B cell (primary cell): ENCODE data around the gene IL15. TPM values are rescaled to one million over a fixed set of nuclear protein-coding genes. Genes with fewer than 3 reads are reported as not detected.

Experiments used
- ATAC-seq: fragments of 200-7000 bp; cut with Tn5 transposase; one replicate; pipeline ENCODE4 v1.10.0; 2021; ENCODE audit warnings: low read depth, mild to moderate bottlenecking, moderate number of reproducible peaks, moderate library complexity
- CTCF ChIA-PET: fragments of 350-600 bp; sonication (Branson Sonifier 250); formaldehyde crosslinking; loops from one replicate; lab custom pipeline; 2021; ENCODE audit warnings: antibody characterized with exemption, inconsistent platforms; lab: Charles Lee
- POLR2A ChIA-PET: fragments of 350-600 bp; sonication (Branson Sonifier 250); formaldehyde crosslinking; loops from one replicate; lab custom pipeline; 2021; ENCODE audit warnings: antibody characterized with exemption; lab: Charles Lee
- DNase-seq: peaks from one replicate; pipeline ENCODE4 v3.0.0; 2013
- H2AFZ ChIP-seq: 2 replicates; pipeline ENCODE4 v1.6.1; 2012; ENCODE audit warnings: mild to moderate bottlenecking, low read depth, low read length; ENCODE audit not compliant: insufficient read depth, poor library complexity, severe bottlenecking
- H3K27ac ChIP-seq, 2 donors: 1 replicate in 1 of 2; 2 replicates in 1 of 2; pipeline ENCODE4 v1.5.1; 2012 to 2013; ENCODE audit warnings: low read length in 2 of 2, mild to moderate bottlenecking in 2 of 2, moderate library complexity in 1 of 2
- H3K27me3 ChIP-seq, 4 experiments: fragments of 200-600 bp in 1 of 4; sonication (generic) in 1 of 4; replicated peaks in 1 of 4; 1 replicate in 2 of 4; 2 replicates in 2 of 4; pipeline versions ENCODE4 v1.6.1 to v1.7.0; 2013 to 2016; ENCODE audit warnings: low read length in 3 of 4, mild to moderate bottlenecking in 2 of 4, mixed read lengths in 1 of 4, moderate library complexity in 1 of 4; ENCODE audit not compliant: insufficient read depth in 4 of 4, control insufficient read depth in 3 of 4; ENCODE audit errors: control extremely low read depth in 1 of 4
- H3K36me3 ChIP-seq, 2 experiments: replicated peaks in 1 of 2; 1 replicate in 1 of 2; 2 replicates in 1 of 2; pipeline versions ENCODE4 v1.6.1 to v1.7.1; 2013; ENCODE audit warnings: low read length in 1 of 2; ENCODE audit not compliant: insufficient read depth in 2 of 2, control insufficient read depth in 1 of 2; ENCODE audit errors: control extremely low read depth in 1 of 2, extremely low read depth in 1 of 2
- H3K4me1 ChIP-seq, 2 donors: fragments of 200-600 bp in 1 of 2; sonication (generic) in 1 of 2; 1 replicate in 1 of 2; 2 replicates in 1 of 2; pipeline versions ENCODE4 v1.5.1 to v1.6.1; 2013 to 2017; ENCODE audit warnings: low read length in 2 of 2; ENCODE audit not compliant: control insufficient read depth in 2 of 2, insufficient read depth in 2 of 2
- H3K4me2 ChIP-seq: replicated peaks from 2 replicates; pipeline ENCODE3; 2012; ENCODE audit warnings: mild to moderate bottlenecking, low read depth, low read length; ENCODE audit not compliant: poor library complexity, severe bottlenecking
- H3K4me3 ChIP-seq, 5 experiments: fragments of 200-600 bp in 1 of 5; sonication (generic) in 1 of 5; 1 replicate in 3 of 5; 2 replicates in 2 of 5; pipeline versions ENCODE4 v1.5.1 to v1.7.0; 2011 to 2016; ENCODE audit warnings: low read length in 4 of 5, mild to moderate bottlenecking in 4 of 5, low read depth in 2 of 5, control low read depth in 1 of 5, moderate library complexity in 1 of 5; ENCODE audit not compliant: insufficient read depth in 1 of 5; ENCODE audit errors: control extremely low read depth in 1 of 5, extremely low read depth in 1 of 5
- H3K79me2 ChIP-seq: fragments of 200-600 bp; sonication (generic); one replicate; pipeline ENCODE4 v1.6.0; 2016; ENCODE audit warnings: low read length; ENCODE audit not compliant: control insufficient read depth, insufficient read depth
- H3K9ac ChIP-seq: fragments of 200-600 bp; sonication (generic); 2 replicates; pipeline ENCODE4 v1.6.1; 2017; ENCODE audit warnings: mild to moderate bottlenecking, low read length, moderate library complexity
- H3K9me3 ChIP-seq, 3 donors: one replicate each; pipeline versions ENCODE4 v1.6.1 to v1.7.1; 2013; ENCODE audit warnings: low read length in 2 of 3; ENCODE audit not compliant: control insufficient read depth in 2 of 3, insufficient read depth in 1 of 3; ENCODE audit errors: control extremely low read depth in 1 of 3
- H4K20me1 ChIP-seq: 2 replicates; pipeline ENCODE4 v1.6.0; 2012; ENCODE audit warnings: mild to moderate bottlenecking, low read length; ENCODE audit not compliant: insufficient read depth, control insufficient read depth, poor library complexity, severe bottlenecking
- H3K27ac Mint-ChIP-seq: one replicate; pipeline ENCODE4 v1.8.0; 2021; ENCODE audit warnings: mixed read lengths
- H3K27me3 Mint-ChIP-seq: one replicate; pipeline ENCODE4 v1.8.0; 2021; ENCODE audit warnings: mixed read lengths
- H3K4me1 Mint-ChIP-seq: one replicate; pipeline ENCODE4 v1.8.0; 2021; ENCODE audit warnings: mixed read lengths
- H3K4me3 Mint-ChIP-seq: one replicate; pipeline ENCODE4 v1.8.0; 2021; ENCODE audit warnings: mixed read lengths
- H3K9me3 Mint-ChIP-seq: one replicate; pipeline ENCODE4 v1.8.0; 2022; ENCODE audit warnings: mixed read lengths; ENCODE audit not compliant: insufficient read depth
- CTCF ChIP-seq: fragments of 200-600 bp; IDR thresholded peaks from one replicate; pipeline ENCODE4 v1.8.0; 2022; ENCODE audit warnings: antibody characterized with exemption, mild to moderate bottlenecking
- EZH2 ChIP-seq: IDR thresholded peaks from 2 replicates; pipeline ENCODE4 v1.6.1; 2012; ENCODE audit warnings: borderline replicate concordance, low read depth, mild to moderate bottlenecking, moderate library complexity, low read length; ENCODE audit not compliant: insufficient read depth, poor library complexity, severe bottlenecking
- intact Hi-C: fragments of 100-400 bp; cut with micrococcal nuclease; formaldehyde crosslinking; loops from one replicate; pipeline ENCODE4 v1.10.0; 2022
- polyA plus RNA-seq: library from polyadenylated mRNA; depleted of rRNA; stranded (reverse); fragments of >200 nt; gene quantifications from 2 replicates; pipeline ENCODE4 v1.2.3, GENCODE V29; 2012
- total RNA-seq, 2 donors: library from RNA; stranded (reverse); fragments of 120-200 nt in 1 of 2; gene quantifications; 1 replicate in 1 of 2; 2 replicates in 1 of 2; pipeline versions ENCODE4 v1.2.3 to v1.2.4, GENCODE V29; 2013 to 2022

The IL15 gene
- total and polyA plus RNA-seq, 2 donors (not counting 1 experiment from before 2014, with no cell fraction given), result 6.1 to 11.5 TPM

GRCh38 chr4:141727420-141727819 lies 91.0 kb downstream of the IL15 start:
- H3K27ac Mint-ChIP-seq, result no peak overlapping the region
- intact Hi-C loops, result no loop called here
- TF ChIP-seq CTCF (no peak), EZH2 (no peak)
- ChIA-PET POLR2A (no interaction called here), CTCF (no interaction called here)
- Histone ChIP-seq H3K9me3 (no peaks in the 10 kb centered on the region), H3K27ac (no peak overlapping the region), H4K20me1 (no peaks in the 10 kb centered on the region), H3K9ac (no peak overlapping the region), H3K27me3 (no peaks in the 10 kb centered on the region), H3K4me3 (no peak overlapping the region), H2AFZ (no peak overlapping the region), H3K79me2 (no peaks in the 10 kb centered on the region), H3K4me2 (no peak overlapping the region), H3K4me1 (no peaks in the 10 kb centered on the region), H3K36me3 (peaks cover 0 to 5% of the 10 kb centered on the region in 2 experiments)
- no peaks in the 10 kb centered on the region for H3K27me3 Mint-ChIP-seq
- ATAC-seq (no peak), DNase-seq (no peak)
- no peaks in the 10 kb centered on the region for H3K4me1 Mint-ChIP-seq
- no peaks in the 10 kb centered on the region for H3K9me3 Mint-ChIP-seq
- H3K4me3 Mint-ChIP-seq, result no peak overlapping the region

DNA sequence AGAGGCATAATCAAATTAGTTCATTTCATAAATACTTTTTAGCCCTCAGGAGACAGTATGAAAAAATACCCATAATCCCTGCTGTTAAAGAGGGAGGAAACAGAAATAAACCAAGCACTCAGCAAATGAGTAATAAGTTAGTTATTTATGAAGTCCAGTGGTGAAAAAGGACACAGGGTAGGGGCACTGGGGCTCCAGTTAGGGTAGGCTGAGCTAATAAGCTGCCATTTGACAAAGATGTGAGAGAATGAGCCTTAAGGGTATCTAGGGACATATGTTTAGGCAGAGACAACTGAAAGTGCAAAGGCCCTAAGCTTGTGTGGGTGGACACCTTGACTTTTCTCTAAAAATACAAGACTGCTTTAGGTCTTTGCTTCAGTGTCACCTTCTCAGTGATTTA lies 94.4 kb downstream of the IL15 start:
- H3K4me3 Mint-ChIP-seq, result no peak overlapping the region
- Histone ChIP-seq H2AFZ (no peak overlapping the region), H3K9ac (no peak overlapping the region), H3K4me2 (no peak overlapping the region), H4K20me1 (no peaks in the 10 kb centered on the region), H3K27ac (no peak overlapping the region), H3K9me3 (no peaks in the 10 kb centered on the region), H3K27me3 (no peaks in the 10 kb centered on the region), H3K36me3 (peaks cover 0 to 5% of the 10 kb centered on the region in 2 experiments), H3K4me3 (no peak overlapping the region), H3K4me1 (no peaks in the 10 kb centered on the region), H3K79me2 (no peaks in the 10 kb centered on the region)
- ChIA-PET POLR2A (no interaction called here), CTCF (no interaction called here)
- TF ChIP-seq EZH2 (no peak), CTCF (no peak)
- ATAC-seq (no peak), DNase-seq (no peak)
- intact Hi-C loops, result no loop called here
- no peaks in the 10 kb centered on the region for H3K9me3 Mint-ChIP-seq
- no peaks in the 10 kb centered on the region for H3K27me3 Mint-ChIP-seq
- H3K4me1 Mint-ChIP-seq, result no peaks in the 10 kb centered on the region
- no peak overlapping the region for H3K27ac Mint-ChIP-seq
